Suprapubic skin (tissue), 4 donors: ENCODE measurements around the gene PNPT1. TPM values are rescaled to one million over a fixed set of nuclear protein-coding genes. Genes with fewer than 3 reads are reported as not detected.
"Not testable (repeated sequence)": the region's sequence is repeated elsewhere in the genome, so short reads cannot be mapped to it uniquely, and the experiment has no call there.

Experiments
- DNase-seq, 2 donors: peaks; one replicate each; pipeline ENCODE4 v3.0.0-alpha.2; 2019; ENCODE audit warnings: low spot score in 2 of 2
- H3K27ac ChIP-seq: fragments of 200-600 bp; sonication (generic); one replicate; pipeline ENCODE4 v1.5.1; 2019
- H3K27me3 ChIP-seq: fragments of 200-600 bp; sonication (generic); one replicate; pipeline ENCODE4 v1.5.1; 2019
- H3K36me3 ChIP-seq: fragments of 200-600 bp; sonication (generic); one replicate; pipeline ENCODE4 v1.5.1; 2019
- H3K4me1 ChIP-seq: fragments of 200-600 bp; sonication (generic); one replicate; pipeline ENCODE4 v1.5.1; 2019
- H3K4me3 ChIP-seq: fragments of 200-600 bp; sonication (generic); one replicate; pipeline ENCODE4 v1.5.1; 2019; ENCODE audit warnings: mild to moderate bottlenecking
- H3K9me3 ChIP-seq: fragments of 200-600 bp; sonication (generic); one replicate; pipeline ENCODE4 v1.5.1; 2019
- EP300 ChIP-seq: sonication (generic); formaldehyde crosslinking; IDR thresholded peaks from one replicate; pipeline ENCODE4 v1.6.1; 2017; ENCODE audit warnings: antibody characterized with exemption
- POLR2A ChIP-seq, 2 donors: fragments of 450-650 bp; IDR thresholded peaks; one replicate each; pipeline ENCODE4 v1.6.1; 2017; ENCODE audit warnings: antibody characterized with exemption in 2 of 2, mild to moderate bottlenecking in 2 of 2, moderate library complexity in 2 of 2
- POLR2AphosphoS5 ChIP-seq, 3 donors: sonication (generic); formaldehyde crosslinking; IDR thresholded peaks; one replicate each; pipeline ENCODE4 v1.6.1; 2017; ENCODE audit warnings: antibody characterized with exemption in 3 of 3
- WGBS: methylation state at CpG from one replicate; pipeline ENCODE4 v1.1.5; 2018; 5-methylcytosine and 5-hydroxymethylcytosine counted together
- total RNA-seq, 4 donors: library from RNA; depleted of rRNA; stranded (reverse); fragments of >200 nt; gene quantifications; one replicate each; pipeline ENCODE4 v1.1.0, GENCODE V29; 2016
- TF ChIP-seq, protein P1 (sequence below), 2 donors: fragments of 200-600 bp in 1 of 2; fragments of 450-650 bp in 1 of 2; sonication (generic) in 1 of 2; IDR thresholded peaks; one replicate each; pipeline ENCODE4 v1.5.1; 2016 to 2019; ENCODE audit warnings: antibody characterized with exemption in 2 of 2, mild to moderate bottlenecking in 1 of 2, moderate library complexity in 1 of 2

Gene PNPT1
- total RNA-seq, 4 donors from 2014 or later: 8.4 to 12.4 (median 10.9) TPM

DNA sequence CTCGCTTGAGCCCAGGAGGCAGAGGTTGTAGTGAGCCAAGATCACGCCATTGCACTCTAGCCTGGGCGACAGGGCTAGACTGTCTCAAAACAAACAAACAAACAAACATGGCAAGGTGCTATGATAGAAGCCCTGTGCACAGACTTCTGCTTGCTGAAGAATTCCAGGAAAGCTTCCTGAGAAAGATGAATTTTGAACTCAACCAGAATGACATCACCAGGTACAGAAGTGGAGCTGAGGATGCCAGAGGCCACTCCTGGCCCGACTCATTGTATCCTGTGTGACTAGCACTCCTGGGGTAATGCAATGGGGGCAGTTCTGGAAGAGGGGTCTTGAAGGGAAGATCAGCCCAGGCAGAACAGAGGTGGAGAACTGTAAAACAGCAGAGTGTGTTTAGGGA, 22.0 kb upstream of the PNPT1 start:
- no peak for DNase-seq
- H3K27me3 ChIP-seq: no peaks in the 10 kb centered on the region
- H3K4me1 ChIP-seq: no peaks in the 10 kb centered on the region
- WGBS: 89% methylated on average over 4 of the region's 4 CpGs
- no peak overlapping the region for H3K27ac ChIP-seq
- no peak overlapping the region for H3K4me3 ChIP-seq
- TF ChIP-seq POLR2A (IDR thresholded peaks at IDR 0.05): no peak
- TF ChIP-seq, protein P1, sequence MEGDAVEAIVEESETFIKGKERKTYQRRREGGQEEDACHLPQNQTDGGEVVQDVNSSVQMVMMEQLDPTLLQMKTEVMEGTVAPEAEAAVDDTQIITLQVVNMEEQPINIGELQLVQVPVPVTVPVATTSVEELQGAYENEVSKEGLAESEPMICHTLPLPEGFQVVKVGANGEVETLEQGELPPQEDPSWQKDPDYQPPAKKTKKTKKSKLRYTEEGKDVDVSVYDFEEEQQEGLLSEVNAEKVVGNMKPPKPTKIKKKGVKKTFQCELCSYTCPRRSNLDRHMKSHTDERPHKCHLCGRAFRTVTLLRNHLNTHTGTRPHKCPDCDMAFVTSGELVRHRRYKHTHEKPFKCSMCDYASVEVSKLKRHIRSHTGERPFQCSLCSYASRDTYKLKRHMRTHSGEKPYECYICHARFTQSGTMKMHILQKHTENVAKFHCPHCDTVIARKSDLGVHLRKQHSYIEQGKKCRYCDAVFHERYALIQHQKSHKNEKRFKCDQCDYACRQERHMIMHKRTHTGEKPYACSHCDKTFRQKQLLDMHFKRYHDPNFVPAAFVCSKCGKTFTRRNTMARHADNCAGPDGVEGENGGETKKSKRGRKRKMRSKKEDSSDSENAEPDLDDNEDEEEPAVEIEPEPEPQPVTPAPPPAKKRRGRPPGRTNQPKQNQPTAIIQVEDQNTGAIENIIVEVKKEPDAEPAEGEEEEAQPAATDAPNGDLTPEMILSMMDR (IDR thresholded peaks at IDR 0.05): no peak
- TF ChIP-seq POLR2AphosphoS5 (IDR thresholded peaks at IDR 0.05): no peak
- no peak for TF ChIP-seq EP300
- H3K36me3 ChIP-seq: no peaks in the 10 kb centered on the region
- no peaks in the 10 kb centered on the region for H3K9me3 ChIP-seq

DNA sequence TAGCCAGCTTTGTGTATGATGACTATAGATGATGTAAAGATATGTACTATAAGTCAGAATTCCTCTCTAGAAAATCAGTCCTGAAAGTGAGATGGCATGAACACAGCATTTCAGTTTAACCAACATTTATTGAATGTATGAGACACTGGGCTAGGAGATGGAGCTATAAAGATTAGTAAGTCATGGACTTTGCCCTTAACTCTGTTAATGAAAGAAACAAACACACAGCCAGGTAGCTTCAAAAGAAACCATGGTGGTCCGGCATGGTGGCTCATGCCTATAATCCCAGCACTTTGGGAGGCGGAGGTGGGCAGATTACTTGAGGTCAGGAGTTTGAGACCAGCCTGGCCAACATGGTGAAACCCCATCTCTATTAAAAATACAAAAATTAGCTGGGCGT, 21.5 kb upstream of the PNPT1 start:
- H3K27me3 ChIP-seq, H3K4me1 ChIP-seq, H3K9me3 ChIP-seq, H3K27ac ChIP-seq, H3K36me3 ChIP-seq, H3K4me3 ChIP-seq, DNase-seq: not testable (repeated sequence)
- 88% methylated on average over 3 of the region's 3 CpGs for WGBS

DNA sequence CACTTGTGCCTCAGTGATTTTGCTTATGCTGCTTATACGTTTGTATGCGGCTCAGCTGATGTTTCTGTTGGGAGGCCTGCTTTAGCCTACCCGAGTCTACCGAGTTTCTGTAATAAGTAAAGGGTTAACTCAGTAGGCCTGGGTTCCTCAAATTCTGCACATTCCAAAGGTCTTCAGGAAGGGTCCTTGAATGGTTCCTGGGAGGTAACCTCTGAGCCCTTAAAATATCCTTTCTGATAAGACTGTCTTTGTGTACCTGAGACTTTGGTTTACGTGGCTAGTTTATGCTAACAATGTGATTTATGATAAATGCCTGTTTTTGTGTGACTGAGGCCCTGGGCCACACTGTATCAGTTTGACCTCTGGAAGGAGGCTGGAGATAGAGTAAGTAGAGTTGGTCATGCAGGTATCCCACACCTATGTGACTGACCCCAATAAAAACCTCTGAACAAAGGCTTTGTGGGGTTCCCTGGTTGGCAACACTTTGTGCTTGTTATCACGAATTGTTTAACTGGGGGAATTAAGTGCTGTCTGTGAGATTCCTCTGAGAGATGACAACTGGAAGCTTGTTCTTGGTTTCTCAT, 18.9 kb upstream of the PNPT1 start:
- Histone ChIP-seq H3K27ac (no peak overlapping the region), H3K36me3 (no peaks in the 10 kb centered on the region), H3K4me3 (no peak overlapping the region), H3K27me3 (no peaks in the 10 kb centered on the region), H3K4me1 (no peaks in the 10 kb centered on the region), H3K9me3 (no peaks in the 10 kb centered on the region)
- no peak for DNase-seq
- TF ChIP-seq EP300 (no peak), POLR2AphosphoS5 (IDR thresholded peaks at IDR 0.05) (no peak), POLR2A (IDR thresholded peaks at IDR 0.05) (no peak)
- TF ChIP-seq, protein P1 (IDR thresholded peaks at IDR 0.05): no peak
- WGBS: 77% methylated on average over 6 of the region's 6 CpGs

DNA sequence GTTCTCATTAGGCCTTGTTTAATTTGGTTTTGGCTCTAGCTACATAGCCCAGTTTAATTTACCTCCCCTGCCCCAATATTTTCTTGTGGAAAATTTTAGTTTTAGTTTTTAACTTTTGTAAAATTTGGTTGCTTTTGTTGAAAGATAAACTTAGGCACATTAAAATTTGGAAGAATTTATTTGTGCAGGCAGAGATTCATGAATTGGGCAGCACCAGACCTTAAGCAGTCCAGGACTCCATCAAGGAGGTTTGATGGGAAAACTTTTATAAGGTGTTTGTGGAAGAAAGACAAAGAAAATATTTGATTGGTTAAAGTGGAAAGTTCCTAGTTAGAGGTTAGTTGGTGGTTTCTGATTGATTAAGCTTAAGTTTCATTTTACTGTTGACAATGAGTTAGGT, 16.4 kb upstream of the PNPT1 start:
- Histone ChIP-seq H3K4me1 (no peaks in the 10 kb centered on the region), H3K27ac (no peak overlapping the region), H3K9me3 (no peaks in the 10 kb centered on the region), H3K27me3 (no peaks in the 10 kb centered on the region), H3K4me3 (no peak overlapping the region), H3K36me3 (no peaks in the 10 kb centered on the region)
- TF ChIP-seq POLR2A (IDR thresholded peaks at IDR 0.05): no peak
- TF ChIP-seq POLR2AphosphoS5 (IDR thresholded peaks at IDR 0.05): no peak
- TF ChIP-seq EP300: no peak
- TF ChIP-seq, protein P1 (IDR thresholded peaks at IDR 0.05): no peak
- DNase-seq: no peak

DNA sequence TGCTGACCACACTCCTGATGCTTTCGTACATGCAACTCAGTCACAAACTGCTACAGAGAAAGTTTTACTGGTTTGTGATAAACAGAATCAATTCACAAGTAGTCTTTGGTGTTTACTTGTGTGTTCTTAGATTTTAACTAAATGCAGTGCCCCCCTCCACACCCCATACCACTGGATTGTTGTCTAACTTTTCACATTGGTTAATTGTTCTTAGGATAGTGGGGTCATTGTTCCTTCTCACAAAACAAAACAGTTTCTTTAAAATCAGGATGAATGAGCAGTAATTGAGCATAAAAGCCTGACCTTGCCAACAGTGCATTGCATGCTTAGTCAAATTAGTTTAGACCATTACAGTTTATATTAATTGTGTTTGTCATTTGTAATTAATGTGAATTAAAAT, 14.1 kb upstream of the PNPT1 start:
- no peak overlapping the region for H3K4me3 ChIP-seq
- no peaks in the 10 kb centered on the region for H3K36me3 ChIP-seq
- TF ChIP-seq, protein P1 (IDR thresholded peaks at IDR 0.05): no peak
- TF ChIP-seq POLR2AphosphoS5 (IDR thresholded peaks at IDR 0.05) (no peak), EP300 (no peak), POLR2A (IDR thresholded peaks at IDR 0.05) (no peak)
- 83% methylated on average over 1 of the region's 1 CpG for WGBS
- no peak for DNase-seq
- H3K4me1 ChIP-seq: no peaks in the 10 kb centered on the region
- H3K27me3 ChIP-seq: peaks cover 2% of the 10 kb centered on the region
- H3K9me3 ChIP-seq: no peaks in the 10 kb centered on the region
- H3K27ac ChIP-seq: no peak overlapping the region

DNA sequence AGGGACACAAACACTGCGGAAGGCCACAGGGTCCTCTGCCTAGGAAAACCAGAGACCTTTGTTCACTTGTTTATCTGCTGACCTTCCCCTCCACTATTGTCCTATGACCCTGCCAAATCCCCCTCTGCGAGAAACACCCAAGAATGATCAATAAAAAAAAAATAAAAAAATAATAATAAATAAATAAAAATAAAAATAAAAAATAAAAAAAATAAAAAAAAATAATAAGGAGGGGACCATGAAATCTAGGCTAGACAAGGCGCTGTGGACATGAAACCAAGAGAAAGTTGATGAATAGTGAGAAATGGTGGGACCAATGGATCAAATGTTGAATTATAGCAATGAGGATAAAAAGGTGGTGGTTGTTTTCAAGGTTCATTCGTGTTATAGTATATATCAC, 12.6 kb upstream of the PNPT1 start:
- DNase-seq: not testable (repeated sequence)
- WGBS: 86% methylated on average over 4 of the region's 4 CpGs

More for the DNA sequence above, 12.6 kb upstream of the PNPT1 start:
- H3K27me3 ChIP-seq, H3K36me3 ChIP-seq, H3K4me1 ChIP-seq, H3K9me3 ChIP-seq, H3K27ac ChIP-seq, H3K4me3 ChIP-seq: not testable (repeated sequence)
